CD4-positive, alpha-beta T cell treated with Interleukin-17A for 4 hours (primary cell): Measurements from ENCODE around the gene TRRAP.
"Not testable (repeated sequence)": the region's sequence is repeated elsewhere in the genome, so short reads cannot be mapped to it uniquely, and the experiment has no call there.

ENCODE experiments used
- DNase-seq: peaks from one replicate; pipeline ENCODE4 v3.0.0-alpha.2; 2020; ENCODE audit warnings: mixed read lengths

Gene TRRAP

DNA sequence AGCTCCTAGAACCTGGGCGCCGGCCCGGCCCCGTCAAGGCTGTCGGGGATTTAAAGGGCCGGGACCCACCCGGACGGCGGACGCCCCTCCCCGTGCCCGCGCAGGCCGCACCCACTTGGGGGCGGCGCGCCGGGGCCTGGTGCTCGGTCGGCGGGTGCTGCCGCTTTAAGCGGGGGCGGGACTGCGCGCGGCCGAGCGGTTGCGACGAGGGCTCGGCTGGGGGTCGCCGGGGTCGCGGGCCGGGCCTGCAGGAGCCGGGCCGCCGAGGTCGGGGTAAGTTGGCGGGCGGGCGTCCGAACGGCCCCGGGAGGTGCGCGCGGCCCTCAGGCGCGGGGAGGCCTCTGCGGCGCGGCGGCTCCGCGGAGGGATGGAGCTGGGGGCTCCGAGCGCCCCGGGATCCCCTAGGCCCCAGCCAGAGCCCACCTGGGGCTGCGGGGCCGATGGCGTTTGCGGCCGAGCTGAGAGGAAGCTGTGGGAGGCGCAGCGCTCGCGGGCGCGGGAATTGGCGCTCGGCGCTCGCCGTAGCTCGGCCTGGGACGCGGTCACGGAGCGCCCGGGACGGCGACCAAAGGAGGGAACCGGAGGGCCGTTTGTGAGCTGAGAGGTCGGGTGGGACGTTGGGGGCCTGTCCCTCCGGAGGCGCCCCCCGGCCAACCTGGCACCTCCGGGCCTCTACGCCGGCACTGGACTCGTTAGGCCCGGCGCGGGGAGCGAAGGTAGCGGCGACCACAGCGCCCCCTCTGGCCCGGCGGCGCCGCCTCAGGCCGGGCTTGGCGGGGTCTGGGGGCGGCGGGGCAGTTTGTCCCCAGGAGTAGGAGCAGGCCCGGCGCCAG lies at the start of gene TRRAP:
Gene TRRAP (plus strand): TSS at position 168 of the 833 bp plus-strand sequence. CDS start 2,619 bp downstream, outside the sequence.
- peak; percentile 76 for DNase-seq

DNA sequence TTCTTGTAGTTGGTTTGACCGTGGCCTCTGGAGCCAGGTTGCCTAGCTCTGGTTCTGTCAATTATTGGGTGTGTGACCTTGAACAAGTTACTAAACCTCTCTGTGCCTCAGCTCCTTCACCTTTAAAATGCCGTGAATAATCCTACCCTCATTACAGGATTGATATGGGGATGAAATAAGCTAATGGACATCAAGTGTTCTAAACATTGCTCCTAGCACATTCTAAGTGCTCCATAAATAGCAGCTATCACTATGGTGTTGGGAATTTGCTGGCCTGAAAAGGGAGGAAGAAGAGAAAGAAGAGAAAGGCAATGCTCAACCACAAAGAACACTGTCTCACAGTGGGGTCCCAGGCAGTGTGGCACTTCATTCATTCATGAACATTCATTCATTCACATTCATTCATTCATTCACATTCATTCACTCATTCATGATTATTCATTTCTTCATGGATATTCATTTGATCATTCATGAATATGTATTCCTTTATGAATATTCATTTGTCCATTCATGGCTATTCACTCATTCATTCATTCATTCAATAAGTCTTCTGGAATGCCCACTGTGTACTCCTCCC lies 47.3 kb upstream of the TRRAP start:
- no peak for DNase-seq

DNA sequence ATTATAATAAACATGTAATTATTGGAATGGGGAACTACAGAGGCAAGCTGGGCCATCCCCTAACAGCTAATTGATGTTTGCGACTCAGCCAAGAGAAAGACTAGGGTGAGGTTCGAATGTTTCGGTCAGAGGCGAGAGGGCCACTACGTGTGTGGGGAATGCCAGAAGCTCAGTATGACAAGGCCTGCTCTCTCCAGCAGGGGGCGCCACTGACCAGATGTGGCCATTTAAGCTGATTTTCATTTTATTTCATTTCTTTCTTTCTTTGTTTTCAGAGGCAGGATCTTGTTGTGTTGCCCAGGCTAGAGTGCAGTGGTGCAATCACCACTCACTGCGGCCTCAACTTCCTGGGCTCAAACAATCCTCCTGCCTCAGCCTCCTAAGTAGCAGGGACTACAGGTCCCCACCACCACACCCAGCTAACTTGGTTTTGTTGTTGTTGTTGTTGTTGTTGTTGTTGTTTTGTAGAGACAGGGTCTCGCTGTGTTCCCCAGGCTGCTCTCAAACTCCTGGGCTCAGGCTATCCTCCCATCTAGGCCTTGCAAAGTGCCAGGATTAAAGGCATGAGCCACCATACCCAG lies 46.6 kb upstream of the TRRAP start:
- peak; percentile 47 for DNase-seq

DNA sequence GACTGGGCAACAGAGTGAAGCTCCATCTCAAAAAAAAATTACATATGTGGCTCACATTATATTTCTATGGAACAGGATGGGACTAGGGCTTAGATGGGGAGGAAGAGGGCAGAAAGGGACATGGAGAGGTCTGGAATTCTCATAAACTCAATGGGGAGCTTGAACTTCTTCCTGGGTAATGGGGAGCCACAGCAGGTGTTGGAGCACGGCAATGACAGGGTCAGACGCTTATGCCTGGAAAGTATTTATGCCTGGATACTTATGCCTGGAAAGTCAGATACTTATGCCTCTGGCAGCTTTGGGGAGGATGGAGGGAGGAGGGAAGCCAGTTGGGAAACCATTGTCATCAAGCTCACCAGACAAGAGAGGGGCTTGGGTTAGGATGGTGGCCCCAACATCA lies 45.3 kb upstream of the TRRAP start:
- DNase-seq: no peak

DNA sequence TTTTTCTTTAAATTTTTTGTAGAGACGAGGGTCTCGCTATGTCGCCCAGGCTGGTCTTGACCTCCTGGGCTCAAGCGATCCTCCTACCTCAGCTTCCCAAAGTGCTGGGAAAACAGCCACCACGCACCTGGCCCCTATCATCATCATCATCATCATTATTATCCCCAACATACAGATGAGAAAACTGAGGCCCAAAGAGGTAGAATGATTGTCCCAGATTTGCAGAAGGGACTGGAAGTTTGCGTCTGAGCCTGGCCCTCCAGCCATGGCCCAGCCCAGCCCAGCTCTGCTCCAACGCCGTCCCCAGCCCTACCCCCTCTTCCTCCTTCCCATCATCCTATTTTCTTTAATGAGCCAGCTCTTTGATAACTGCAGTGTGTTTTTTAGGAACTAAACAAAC lies 43.4 kb upstream of the TRRAP start:
- no peak for DNase-seq

DNA sequence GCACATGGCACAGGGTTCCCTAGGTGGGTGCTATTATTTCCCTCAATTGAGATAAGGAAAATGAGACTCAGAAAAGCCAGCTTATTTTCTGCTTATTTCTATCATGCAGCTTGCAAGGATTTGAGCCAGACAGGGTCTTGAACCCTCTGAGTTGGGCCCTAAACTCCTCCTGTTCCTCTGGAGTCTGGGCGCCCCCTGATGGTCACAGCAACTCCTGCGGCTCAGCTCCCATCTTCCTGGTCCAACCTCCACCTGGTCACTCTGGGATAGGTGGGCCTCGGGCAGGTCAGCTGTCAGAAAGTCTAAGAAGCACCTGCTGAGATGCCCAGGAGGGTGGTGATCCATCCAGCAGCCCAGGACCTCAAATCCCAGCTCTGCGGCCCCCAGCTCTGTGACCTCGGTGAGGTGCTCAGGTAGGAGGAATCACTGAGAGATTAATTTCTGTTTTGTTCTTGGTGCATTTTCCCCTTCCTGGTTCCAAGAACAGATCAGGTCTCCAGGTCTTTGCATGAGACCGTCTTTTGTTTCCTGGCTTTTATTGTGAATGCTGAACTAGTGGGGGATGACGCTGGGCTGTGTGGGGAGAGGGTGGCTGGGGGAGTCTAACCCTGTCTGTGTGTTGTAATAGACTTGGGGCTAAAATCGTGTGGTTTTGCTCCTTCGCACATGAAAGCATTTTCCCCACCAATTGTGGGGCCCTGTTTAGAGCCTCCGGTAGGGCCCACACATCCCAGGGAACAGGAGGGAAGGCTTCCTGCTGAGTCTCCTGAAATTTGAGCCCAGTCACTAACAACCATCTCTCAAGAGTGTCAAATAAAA lies 41.3 kb upstream of the TRRAP start:
- peak; percentile 4 for DNase-seq

DNA sequence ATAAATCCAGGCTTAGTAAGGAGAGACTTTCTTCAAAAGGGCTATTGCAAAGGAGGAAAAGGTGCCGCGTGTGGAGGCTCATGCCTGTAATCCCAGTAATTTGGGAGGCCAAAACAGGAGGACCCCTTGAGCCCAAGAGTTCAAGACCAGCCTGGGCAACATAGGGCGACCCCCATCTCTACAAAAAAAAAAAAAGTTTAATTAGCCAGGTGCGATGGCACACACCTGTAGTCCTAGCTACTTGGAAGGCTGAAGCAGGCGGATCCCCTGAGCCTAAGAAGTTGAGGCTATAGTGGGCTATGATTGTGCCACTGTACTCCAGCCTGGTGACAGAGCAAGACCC lies 40.7 kb upstream of the TRRAP start:
- no peak for DNase-seq

DNA sequence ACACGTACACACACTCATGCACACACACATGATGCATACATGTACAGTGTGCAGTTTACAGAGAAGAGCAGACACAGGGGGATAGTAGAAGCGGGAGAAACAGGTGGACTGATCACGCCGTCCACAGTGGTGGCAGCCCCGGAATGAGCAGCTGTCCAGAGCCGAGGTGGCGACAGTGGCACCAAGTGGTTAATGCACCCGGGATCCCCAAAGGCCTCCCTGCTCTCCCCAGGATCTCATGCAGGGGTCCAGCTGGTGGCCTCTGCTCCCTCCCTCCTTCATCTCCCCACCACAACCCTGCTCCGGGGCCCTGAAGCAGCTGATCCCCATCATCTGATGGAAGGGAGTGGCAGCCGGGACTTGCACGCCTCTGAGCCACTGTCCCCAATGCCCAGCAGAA lies 38.2 kb upstream of the TRRAP start:
- no peak for DNase-seq

DNA sequence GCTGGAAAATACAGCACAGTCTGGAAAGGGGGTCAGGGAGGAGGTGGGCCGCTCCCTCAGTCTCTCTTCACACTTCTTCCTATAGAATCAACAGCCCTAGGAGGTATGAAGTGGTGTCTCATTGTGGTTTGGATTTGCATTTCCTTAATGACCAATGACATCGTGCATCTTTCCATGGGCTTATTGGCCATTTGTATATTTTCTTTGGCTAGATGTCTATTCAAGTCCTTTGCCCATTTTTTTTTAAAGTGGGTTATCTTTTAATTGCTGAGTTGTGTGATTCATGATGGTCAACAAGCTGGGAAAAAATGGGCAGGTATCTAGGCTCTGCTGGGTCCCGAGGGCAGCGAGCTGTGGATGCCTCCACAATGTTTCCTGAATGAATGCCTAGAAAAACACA lies 37.6 kb upstream of the TRRAP start:
- no peak for DNase-seq

DNA sequence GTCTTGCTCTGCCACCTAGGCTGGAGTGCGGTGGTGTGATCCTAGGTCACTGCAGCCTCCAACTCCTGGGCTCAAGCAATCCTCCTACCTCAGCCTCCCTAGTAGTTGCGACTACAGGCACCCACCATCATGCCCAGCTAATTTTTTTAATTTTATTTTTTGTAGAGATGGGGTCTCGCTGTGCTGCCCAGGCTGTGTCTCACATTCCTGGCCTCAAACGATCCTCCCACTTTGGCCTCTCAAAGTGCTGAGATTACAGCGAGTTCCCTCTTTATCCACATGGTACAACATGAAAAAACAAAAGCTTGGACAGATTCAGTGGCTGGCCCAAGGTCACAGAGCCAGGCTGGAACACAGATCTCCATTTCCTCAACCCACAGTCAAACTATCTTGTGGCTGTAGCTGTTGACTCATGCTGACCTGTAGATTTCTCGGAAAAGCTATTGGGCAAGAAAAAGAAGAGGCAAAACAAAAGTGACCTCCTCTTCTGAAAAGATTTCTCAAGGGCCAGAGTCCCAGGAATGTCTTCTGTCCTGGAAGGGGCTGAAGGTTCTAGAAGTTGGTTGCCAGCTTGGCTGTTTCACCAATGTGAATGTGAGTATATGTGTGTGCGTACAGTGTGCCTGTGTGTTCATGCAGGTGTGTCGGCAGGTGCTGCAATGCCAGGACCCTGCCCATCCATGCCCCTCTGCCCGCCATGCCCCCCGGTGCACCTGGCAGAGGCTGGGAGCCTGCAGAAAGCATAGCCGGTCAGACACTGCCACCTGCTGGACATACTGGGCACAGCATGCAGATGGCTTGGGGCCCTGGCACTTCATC lies 36.9 kb upstream of the TRRAP start:
- peak; percentile 76 for DNase-seq

DNA sequence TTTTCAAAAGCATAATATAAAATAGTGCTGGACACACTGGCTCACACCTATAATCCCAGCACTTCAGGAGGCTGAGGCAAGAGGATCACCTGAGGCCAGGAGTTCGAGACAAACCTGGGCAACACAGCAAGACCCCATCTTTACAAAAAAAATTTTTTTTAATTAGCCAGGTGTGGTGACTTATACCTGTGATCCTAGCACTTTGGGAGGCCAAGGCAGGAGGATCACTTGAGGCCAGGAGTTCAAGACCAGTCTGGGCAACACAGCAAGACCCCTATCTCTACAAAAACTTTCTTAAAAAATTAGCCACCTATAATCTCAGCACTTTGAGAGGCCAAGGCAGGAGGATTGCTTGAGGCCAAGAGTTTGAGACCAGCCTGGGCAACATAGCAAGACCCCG lies 35.8 kb upstream of the TRRAP start:
- DNase-seq: not testable (repeated sequence)

DNA sequence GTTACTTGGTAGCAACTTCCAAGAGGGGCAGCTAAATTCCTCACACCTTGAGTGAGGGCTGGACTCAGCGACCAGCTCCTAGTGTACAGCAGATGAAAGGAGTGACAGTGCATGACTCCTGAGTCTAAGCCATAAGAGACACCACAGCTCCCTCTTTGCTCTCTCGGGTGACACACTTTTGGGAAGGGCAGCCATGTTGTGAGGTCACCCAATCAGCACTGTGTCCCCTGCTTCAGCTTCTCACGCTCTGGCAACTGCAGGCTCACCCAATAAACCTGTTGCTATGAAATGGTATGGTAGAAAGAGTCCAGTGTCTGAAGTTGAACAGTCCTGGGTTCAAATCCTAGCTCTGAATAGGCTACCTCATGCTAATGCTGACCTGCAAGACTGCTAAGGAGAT lies 29.4 kb upstream of the TRRAP start:
- no peak for DNase-seq

DNA sequence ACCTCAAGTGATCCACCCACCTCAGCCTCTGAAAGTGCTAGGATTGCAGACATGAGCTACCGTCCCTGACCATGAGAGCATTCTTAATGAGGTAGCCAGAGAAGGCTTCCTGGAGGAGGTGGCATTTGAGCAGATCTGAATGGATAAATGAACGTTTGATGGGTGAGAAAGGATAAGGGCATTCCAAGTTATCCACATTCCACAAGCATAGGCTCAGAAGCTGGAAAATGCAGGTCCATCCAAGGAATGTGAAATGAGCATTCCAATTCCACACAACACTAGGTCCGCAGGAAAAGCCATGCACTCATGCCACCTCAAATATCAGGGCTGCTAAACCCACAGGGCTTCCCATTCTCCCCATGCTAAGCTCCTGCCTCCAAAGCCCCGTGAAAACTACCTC lies 25.5 kb upstream of the TRRAP start:
- no peak for DNase-seq

DNA sequence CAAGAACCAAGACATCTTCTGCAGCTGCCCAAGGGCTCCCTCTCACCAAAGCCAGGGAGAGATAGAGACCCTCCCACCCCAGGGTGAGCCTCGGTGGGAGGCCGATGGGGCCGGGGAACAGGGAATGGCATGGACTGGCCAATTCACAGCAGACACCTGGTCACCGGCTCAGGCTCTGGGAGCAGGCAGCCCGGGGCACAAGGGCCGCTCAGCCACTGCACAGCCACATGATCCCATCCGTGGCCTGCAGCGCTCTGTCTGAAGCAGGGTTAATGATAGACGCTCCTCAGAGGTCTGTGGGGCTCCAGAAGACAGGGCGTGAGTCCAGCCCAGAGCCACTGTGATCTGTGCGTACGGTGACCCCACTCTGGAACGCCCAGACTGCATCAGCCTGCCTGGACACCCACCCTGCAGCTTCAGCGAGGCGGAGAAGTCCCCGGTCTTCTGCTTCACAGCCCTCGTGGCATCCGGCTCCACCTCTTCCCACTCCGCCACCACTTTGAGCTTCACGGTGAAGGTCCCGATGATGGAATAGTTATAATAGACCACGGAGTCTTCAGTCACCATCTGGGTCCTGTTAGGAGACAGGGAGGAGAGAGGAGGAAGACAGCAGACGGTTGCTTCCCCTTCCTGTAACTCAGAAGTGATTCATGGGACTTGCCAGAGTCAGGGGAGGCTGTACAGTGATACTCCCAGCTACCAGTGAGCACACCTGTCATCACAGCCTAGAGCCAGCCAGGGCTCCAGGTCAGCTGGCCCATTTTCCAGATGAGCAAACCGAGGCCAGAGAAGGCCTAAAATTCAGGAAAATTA lies 22.5 kb upstream of the TRRAP start:
- no peak for DNase-seq

DNA sequence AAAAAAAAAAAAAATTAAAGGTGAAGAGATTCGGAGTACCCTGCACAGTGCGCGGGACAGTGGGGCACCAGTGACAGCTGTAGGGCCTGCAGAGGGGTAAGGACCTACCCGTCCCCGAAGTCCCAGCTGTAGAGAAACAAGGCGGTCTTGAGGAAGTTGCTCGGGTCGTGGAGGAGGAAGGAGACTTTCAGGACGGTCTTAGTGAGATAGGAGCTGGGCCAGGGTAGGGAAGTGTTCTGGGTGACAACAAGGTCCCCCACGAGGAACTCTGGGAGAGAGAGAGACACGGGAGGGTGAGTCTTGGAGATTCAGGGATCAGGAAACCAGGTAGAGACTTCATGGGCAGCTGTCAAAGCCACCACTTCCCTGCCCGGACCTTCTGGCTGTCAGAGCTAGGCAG lies 18.3 kb upstream of the TRRAP start:
- no peak for DNase-seq

DNA sequence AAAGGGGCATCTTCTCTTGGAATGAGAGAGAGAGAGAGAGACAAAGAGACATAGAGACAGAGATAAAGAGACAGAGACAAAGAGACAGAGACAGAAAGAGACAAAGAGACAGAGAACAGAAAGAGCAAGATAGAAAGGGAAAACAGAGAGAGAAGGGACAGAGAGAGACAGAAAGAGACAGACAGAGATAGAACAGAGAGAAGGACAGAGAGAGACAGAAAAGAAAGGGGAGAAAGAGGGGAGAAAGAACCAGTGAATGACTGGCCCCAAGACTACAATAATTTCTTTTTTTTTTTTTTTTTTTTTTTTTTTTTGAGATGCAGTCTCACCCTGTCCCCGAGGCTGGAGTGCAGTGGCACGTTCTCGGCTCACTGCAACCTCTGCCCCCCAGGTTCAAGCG lies 16.1 kb upstream of the TRRAP start:
- no peak for DNase-seq

DNA sequence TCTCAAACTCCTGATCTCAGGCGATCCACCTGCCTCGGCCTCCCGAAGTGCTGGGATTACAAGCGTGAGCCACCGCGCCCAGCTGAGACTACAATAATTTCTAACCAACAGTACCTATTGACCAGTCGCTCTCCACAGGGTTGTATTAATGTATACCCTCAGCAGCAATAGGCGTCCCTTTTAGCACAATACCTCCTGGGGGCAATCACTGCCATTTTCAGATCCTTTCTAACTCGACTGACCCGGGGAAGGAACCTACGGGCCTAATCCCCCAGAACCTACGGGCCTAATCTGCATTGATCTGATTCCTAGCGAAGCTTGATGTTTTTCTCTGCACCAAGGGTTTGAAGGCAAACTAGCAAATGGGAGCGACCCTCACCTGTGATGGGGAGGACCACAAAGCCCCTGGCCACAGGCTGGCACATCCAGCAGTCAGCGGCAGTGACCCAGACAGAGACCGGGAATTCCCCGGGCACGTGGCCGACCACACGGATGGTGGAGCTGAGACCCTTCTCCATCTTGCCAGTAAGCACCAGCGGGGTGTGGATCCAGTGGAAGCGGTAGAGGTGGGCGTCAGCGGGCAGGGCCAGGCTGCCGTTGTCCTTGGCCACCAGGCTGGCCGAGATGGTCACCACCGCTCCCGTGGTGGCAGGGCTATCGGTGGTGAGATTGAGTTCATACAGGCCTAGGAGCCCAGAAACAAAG lies 15.5 kb upstream of the TRRAP start:
- DNase-seq: no peak

DNA sequence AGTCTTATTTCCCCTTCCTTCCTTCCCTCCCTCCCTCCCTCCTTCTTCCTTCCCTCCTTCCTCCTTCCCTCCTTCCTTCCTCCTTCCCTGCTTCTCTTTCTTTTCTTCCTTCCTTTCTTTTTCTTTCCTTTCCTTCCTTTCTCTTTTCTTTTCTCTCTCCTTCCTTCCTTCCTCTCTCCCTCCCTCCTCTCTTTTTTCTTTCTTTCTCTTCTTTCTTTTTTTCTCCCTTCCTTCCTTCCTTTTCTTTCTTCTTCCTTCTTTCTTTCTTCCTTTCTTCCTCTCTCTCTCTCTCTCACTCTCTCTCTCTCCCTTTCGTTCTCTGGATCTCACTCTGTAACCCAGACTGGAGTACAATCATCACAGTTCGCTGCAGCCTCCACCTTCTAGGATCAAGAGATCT lies 14.7 kb upstream of the TRRAP start:
- no peak for DNase-seq

DNA sequence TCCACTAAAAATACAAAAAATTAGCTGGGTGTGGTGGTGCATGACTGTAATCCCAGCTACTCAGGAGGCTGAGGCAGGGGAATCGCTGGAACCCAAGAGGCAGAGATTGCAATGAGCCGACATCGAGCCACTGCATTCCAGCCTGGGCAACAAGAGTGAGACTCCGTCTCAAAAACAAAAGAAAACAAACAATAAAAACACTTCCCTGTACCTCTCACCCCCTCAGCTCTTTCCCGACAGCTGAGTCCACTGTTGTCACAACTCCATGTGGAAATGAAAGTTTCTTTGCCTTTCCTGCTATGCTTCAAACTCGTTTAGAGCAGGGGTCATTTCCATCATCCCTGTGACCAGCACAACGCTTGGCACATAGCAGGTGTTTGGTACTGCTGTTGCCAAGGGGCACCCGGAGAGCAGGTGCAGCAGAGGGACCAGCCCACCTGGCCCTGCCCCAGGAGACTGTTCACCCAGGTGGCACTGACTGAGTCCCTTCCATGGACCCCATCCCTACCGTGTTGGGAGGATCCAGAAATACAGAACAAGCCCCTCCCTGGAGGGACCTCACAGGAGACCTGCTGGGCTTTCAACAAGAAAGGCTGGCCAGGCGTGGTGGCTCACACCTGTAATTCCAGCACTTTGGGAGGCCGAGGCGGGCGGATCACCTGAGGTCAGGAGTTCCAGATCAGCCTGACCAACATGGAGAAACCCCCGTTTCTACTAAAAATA lies 13.4 kb upstream of the TRRAP start:
- no peak for DNase-seq

DNA sequence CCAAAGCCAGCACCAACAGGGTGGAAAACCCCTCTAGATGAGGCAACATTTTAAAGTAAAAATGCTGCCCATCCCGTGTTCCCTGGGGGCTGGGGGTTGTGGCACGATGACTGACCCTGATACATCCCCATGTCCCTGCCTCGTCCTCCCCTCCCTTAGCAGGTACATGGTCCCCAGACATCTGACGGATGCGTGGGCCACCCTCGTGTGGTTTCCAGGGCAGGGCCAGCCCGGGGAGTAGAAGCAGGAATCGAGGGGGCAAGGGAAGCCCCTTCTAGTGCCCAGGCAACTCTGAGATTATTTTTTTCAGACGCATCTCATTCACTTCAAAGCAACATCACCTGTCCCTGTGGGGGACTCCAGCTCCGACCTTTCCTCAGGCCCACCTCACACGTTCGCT lies 12.0 kb upstream of the TRRAP start:
- DNase-seq: no peak
